GM12872 (cell line): ENCODE results near the gene OR4E1.

Source experiments
- TF ChIP-seq, protein P1 (sequence below): IDR thresholded peaks from 3 replicates; pipeline ENCODE4 v1.5.1; 2011; ENCODE audit warnings: low read depth, mild to moderate bottlenecking, low read length, moderate library complexity; ENCODE audit not compliant: insufficient read depth

OR4E1 gene

DNA sequence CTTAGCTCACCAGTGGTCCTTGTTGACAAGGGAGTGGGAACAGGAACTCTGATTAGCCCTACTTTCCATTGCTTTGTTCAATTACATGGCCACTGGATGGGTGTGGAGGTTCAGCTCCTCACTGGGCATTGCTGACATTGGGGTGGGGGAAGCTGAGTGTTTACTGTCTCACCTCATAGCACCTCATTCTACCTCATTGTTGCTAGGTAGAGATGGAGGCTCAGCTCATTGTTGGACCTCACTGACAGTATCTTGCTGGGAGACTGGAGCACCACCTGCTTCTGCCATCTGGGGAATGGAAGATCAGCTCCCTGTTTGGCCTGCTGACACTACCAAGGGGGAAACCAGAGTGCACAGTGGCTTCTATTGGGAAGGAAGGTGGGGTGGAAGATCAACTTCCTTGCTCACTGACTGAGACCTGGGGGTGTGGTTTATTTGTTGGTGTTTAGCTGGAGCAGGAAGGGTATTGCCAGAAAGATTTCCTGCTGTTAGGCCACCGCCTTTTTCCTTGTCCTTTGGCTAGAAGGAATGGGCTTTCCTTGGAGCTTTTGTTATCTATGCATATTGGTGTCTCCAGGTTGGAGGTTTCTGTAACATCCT lies 21.3 kb downstream of the OR4E1 start:
- TF ChIP-seq, protein P1, sequence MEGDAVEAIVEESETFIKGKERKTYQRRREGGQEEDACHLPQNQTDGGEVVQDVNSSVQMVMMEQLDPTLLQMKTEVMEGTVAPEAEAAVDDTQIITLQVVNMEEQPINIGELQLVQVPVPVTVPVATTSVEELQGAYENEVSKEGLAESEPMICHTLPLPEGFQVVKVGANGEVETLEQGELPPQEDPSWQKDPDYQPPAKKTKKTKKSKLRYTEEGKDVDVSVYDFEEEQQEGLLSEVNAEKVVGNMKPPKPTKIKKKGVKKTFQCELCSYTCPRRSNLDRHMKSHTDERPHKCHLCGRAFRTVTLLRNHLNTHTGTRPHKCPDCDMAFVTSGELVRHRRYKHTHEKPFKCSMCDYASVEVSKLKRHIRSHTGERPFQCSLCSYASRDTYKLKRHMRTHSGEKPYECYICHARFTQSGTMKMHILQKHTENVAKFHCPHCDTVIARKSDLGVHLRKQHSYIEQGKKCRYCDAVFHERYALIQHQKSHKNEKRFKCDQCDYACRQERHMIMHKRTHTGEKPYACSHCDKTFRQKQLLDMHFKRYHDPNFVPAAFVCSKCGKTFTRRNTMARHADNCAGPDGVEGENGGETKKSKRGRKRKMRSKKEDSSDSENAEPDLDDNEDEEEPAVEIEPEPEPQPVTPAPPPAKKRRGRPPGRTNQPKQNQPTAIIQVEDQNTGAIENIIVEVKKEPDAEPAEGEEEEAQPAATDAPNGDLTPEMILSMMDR = no peak

DNA sequence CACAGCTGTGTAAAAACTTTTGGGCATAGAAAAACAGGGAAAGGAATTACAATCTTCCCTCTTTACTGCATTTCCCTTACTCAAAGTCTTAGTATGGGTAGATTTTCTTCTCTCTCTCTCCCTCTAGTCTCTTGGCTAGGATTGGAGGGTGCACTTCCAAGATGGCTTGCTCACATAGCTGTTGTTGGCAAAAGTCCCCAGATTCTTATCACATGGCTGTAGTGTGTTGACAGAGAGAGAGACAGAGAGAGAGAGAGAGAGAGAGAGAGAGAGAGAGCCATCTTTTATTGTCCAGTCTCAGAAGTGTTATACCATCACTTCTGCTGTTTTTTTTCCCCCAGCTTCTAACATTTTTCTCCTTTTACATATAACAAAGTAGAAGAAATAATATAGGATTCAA lies 26.2 kb downstream of the OR4E1 start:
- TF ChIP-seq, protein P1 = no peak

DNA sequence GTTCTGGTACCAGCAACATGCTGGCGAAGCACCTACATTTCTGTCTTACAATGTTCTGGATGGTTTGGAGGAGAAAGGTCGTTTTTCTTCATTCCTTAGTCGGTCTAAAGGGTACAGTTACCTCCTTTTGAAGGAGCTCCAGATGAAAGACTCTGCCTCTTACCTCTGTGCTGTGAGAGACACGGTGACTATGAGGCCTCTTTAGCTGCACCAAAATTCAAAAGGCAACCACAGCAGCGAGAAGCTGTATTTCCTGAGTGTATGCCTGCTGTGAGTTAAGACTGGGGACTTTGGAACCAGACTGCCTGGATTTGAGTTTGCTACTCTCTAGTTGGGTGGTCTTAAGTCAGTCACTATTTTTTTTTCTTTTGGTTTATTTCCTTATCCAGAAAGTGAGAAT lies 30.2 kb downstream of the OR4E1 start:
- TF ChIP-seq, protein P1 = no peak

DNA sequence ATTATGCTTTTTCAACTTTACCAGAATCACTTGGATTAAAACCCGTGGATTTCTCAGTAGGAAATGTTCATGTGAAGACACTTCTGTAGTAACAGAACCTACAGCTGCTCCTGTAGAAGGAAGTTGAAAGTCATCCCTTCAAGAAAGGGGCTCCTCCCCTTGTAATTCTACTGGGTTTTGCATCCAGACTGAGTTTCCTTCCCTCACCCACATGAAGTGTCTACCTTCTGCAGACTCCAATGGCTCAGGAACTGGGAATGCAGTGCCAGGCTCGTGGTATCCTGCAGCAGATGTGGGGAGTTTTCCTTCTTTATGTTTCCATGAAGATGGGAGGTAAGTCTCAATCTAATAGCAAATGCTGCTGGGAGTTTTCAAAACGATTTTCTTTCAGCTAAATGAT lies 30.9 kb downstream of the OR4E1 start:
- TF ChIP-seq, protein P1 = no peak

DNA sequence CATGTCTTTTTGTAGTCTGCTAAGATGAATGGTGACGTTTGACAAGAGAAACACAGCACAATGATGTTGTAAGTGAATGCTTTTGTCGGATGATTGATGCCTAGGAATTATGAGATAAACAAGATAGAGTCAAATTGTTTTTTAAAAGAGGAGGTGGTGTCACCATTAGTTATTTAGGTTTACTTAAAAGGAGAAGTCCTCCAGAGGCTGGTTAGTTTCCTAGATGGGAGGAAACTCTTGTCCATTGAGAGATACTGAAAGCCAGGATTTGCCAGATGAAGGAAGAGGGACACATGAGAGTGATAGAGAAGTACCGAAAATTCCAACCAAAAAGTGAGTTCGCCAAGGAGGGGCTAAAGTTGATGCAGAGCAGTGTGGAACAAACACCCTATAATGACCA lies 38.8 kb downstream of the OR4E1 start, which contains the start of gene OR10G2:
TSS of gene OR10G2 (minus strand) at position 101 of the 400 bp plus-strand sequence. CDS start at position 3, 98 bp downstream.
- TF ChIP-seq, protein P1 = no peak

DNA sequence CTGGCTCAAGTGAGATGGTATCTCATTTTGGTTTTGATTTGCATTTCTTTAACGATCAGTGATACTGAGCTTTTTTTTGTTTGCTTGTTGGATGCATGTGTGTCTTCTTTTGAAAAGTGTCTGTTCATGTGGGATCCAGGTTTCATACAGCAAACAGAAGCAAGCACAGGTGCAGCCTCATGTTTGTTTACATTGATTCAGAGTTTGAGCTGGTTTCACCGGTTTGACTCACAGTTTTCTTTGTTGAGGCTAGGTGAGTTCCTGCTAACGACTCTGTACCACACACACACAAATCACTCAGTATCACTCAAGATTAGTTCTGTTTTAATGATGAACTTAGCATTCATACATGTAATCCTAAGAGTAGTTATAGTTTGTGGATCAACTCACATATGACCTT lies 42.5 kb downstream of the OR4E1 start:
- TF ChIP-seq, protein P1 = no peak

DNA sequence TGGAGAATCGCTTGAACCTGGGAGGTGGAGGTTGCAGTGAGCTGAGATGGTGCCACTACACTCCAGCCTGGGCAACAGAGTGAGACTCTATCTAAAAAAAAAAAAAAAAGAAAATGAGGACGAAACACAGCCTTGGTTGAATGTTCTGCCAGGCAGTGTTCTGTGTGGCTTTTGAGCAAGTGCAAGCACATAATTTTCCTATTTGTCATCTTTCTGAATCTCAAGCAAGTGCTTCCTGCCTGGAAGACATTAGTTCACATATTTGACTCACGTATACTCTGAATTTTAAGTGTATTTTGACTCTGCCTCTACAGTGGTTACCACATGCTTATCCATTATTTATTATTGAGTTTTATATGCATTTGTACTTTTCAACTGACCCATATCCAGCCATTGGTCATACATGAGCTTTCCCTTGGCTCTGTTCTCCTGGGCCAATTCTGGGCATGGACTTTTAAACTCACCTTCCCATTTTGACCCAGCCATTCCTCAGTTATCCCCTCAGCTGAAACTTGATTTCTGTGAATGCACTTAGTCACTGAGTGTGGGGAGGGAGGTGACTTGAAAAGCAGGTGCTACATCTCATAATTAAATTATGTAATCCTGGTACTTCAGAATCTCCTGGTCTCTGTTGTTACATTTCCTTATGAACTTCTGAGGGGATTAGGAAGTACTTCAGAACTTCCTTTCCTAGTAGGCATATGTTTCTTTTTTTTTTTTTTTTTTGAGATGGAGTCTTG lies 47.0 kb downstream of the OR4E1 start:
- TF ChIP-seq, protein P1 = no peak
